GM12878 (cell line): ENCODE measurements around the gene NHERF1. TPM values are rescaled to one million over a fixed set of nuclear protein-coding genes. Genes with fewer than 3 reads are reported as not detected.

Experiments used
- ATAC-seq: fragments of 200-7000 bp; cut with Tn5 transposase; 3 replicates; pipeline ENCODE4 v1.9.1; 2020; ENCODE audit warnings: mild to moderate bottlenecking, moderate library complexity
- BruUV-seq: library from RNA; stranded (reverse); fragments of 400-500 nt; replicated peaks from 2 replicates; lab custom pipeline; 2021; lab: Mats Ljungman, UMichigan
- CTCF ChIA-PET: fragments of 300-600 bp; sonication (Branson Sonifier 250); formaldehyde crosslinking; extraction: SDS; loops from one replicate; lab custom pipeline; 2021; ENCODE audit warnings: inconsistent platforms; lab: Yijun Ruan, JAX
- POLR2A ChIA-PET: fragments of 350-600 bp; formaldehyde crosslinking; extraction: SDS; loops from one replicate; lab custom pipeline; 2021; ENCODE audit warnings: inconsistent platforms; lab: Charles Lee
- RAD21 ChIA-PET: fragments of 300-600 bp; sonication (Branson Sonifier 250); formaldehyde crosslinking; loops from one replicate; lab custom pipeline; 2023; ENCODE audit warnings: antibody characterized with exemption; ENCODE audit not compliant: unreplicated experiment; lab: Charles Lee
- SMC1A ChIA-PET: fragments of 300-600 bp; sonication (Branson Sonifier 250); formaldehyde crosslinking; loops from one replicate; lab custom pipeline; 2023; ENCODE audit not compliant: unreplicated experiment, uncharacterized antibody; lab: Charles Lee
- DNase-seq: peaks from one replicate; pipeline ENCODE4 v3.0.0-alpha.2; 2011; ENCODE audit warnings: low read depth, low spot score
- FAIRE-seq: peaks from 3 replicates; lab custom pipeline; 2011; peaks lifted over from hg19 to GRCh38; lab: Jason Lieb, UNC
- H2AFZ ChIP-seq: 2 replicates; pipeline ENCODE4 v1.6.0; 2011; ENCODE audit warnings: low read depth, low read length, control low read depth; ENCODE audit not compliant: control insufficient read depth
- H3K27ac ChIP-seq: 2 replicates; pipeline ENCODE4 v1.5.1; 2011; ENCODE audit warnings: control low read depth; ENCODE audit not compliant: control insufficient read depth, insufficient read depth
- H3K27me3 ChIP-seq, 2 experiments: replicated peaks in 1 of 2; 2 replicates each; pipeline versions ENCODE4 v1.6.0 to v1.6.1; 2011; ENCODE audit warnings: low read length in 1 of 2; ENCODE audit not compliant: control insufficient read depth in 2 of 2, insufficient read depth in 2 of 2
- H3K36me3 ChIP-seq, 2 experiments: 2 replicates each; pipeline ENCODE4 v1.5.1; 2011; ENCODE audit warnings: low read length in 1 of 2; ENCODE audit not compliant: control insufficient read depth in 2 of 2, insufficient read depth in 2 of 2
- H3K4me1 ChIP-seq: 2 replicates; pipeline ENCODE4 v1.6.1; 2011; ENCODE audit warnings: mild to moderate bottlenecking, low read length, moderate library complexity, mixed read lengths; ENCODE audit not compliant: control insufficient read depth, insufficient read depth
- H3K4me2 ChIP-seq: 2 replicates; pipeline ENCODE4 v1.6.0; 2011; ENCODE audit warnings: control low read depth; ENCODE audit not compliant: control insufficient read depth, insufficient read depth
- H3K4me3 ChIP-seq: fragments of 200-600 bp; sonication (generic); 2 replicates; pipeline ENCODE4 v1.5.1; 2016
- H3K79me2 ChIP-seq: 2 replicates; pipeline ENCODE4 v1.6.0; 2011; ENCODE audit warnings: low read length; ENCODE audit not compliant: control insufficient read depth, insufficient read depth
- H3K9ac ChIP-seq: 2 replicates; pipeline ENCODE4 v1.8.0; 2011; ENCODE audit warnings: low read length, control low read depth, mixed read lengths; ENCODE audit not compliant: control insufficient read depth, insufficient read depth
- H3K9me3 ChIP-seq: replicated peaks from 3 replicates; pipeline ENCODE4 v1.5.1; 2011; ENCODE audit warnings: mild to moderate bottlenecking, low read length; ENCODE audit not compliant: control insufficient read depth, insufficient read depth
- H4K20me1 ChIP-seq: 2 replicates; pipeline ENCODE4 v1.6.0; 2011; ENCODE audit not compliant: control insufficient read depth, insufficient read depth
- FOXM1 ChIP-seq: IDR thresholded peaks from 2 replicates; pipeline ENCODE4 v1.6.1; 2012; ENCODE audit warnings: low read depth, mild to moderate bottlenecking, inconsistent platforms, low read length, moderate library complexity
- IKZF2 ChIP-seq, 2 experiments: fragments of 450-650 bp; IDR thresholded peaks; 2 replicates each; pipeline ENCODE4 v1.6.1; 2017; ENCODE audit warnings: mild to moderate bottlenecking in 2 of 2, moderate library complexity in 2 of 2
- NR2F1 ChIP-seq: fragments of 450-650 bp; conservative IDR thresholded peaks from 2 replicates; pipeline ENCODE4 v1.6.1; 2017; ENCODE audit warnings: mild to moderate bottlenecking
- NRF1 ChIP-seq: conservative IDR thresholded peaks from 2 replicates; pipeline ENCODE4 v1.6.1; 2011; ENCODE audit warnings: mild to moderate bottlenecking, low read depth, low read length, improper control_type of control experiment
- PAX8 ChIP-seq: fragments of 450-650 bp; IDR thresholded peaks from 2 replicates; pipeline ENCODE4 v1.6.1; 2017; ENCODE audit warnings: mild to moderate bottlenecking, moderate library complexity
- SIN3A ChIP-seq: IDR thresholded peaks from 2 replicates; pipeline ENCODE4 v1.6.1; 2012; ENCODE audit warnings: low read depth, low read length, improper control_type of control experiment
- SIX5 ChIP-seq: IDR thresholded peaks from 2 replicates; pipeline ENCODE4 v1.6.1; 2011; ENCODE audit warnings: mild to moderate bottlenecking, low read depth, low read length, moderate library complexity; ENCODE audit not compliant: severe bottlenecking
- SPI1 ChIP-seq: IDR thresholded peaks from 2 replicates; pipeline ENCODE4 v1.6.1; 2011; ENCODE audit warnings: low read depth, mild to moderate bottlenecking, low read length, moderate library complexity, borderline replicate concordance; ENCODE audit not compliant: insufficient read depth
- TAF1 ChIP-seq: IDR thresholded peaks from 2 replicates; pipeline ENCODE4 v1.6.1; 2011; ENCODE audit warnings: mild to moderate bottlenecking, low read depth, low read length, borderline replicate concordance
- ZZZ3 ChIP-seq: IDR thresholded peaks from 2 replicates; pipeline ENCODE4 v1.6.1; 2011; ENCODE audit warnings: low read depth; ENCODE audit not compliant: control insufficient read depth, insufficient read length
- WGBS: methylation state at CpG from one replicate; pipeline ENCODE4 v1.1.6; 2016; ENCODE audit warnings: low lambda C conversion rate; ENCODE audit not compliant: insufficient replicate concordance, insufficient coverage; ENCODE audit errors: missing lambda C conversion rate; 5-methylcytosine and 5-hydroxymethylcytosine counted together
- in situ Hi-C: fragments of 300-500 bp; cut with MboI; formaldehyde crosslinking; loops from 9 replicates; pipeline ENCODE4 v1.14.3; 2018; ENCODE audit warnings: mixed read lengths
- intact Hi-C: fragments of 100-400 bp; cut with micrococcal nuclease; formaldehyde crosslinking; loops from one replicate; pipeline ENCODE4 v1.14.2; 2022; ENCODE audit not compliant: unreplicated experiment
- polyA plus RNA-seq, 11 experiments: library from polyadenylated mRNA; depleted of rRNA in 4 of 11; unstranded in 6 of 11; stranded (reverse) in 5 of 11; fragments of >200 nt; fragmentation: Nextera tagmentation in 4 of 11; fragmentation: Illumina TruSeq in 1 of 11; extraction: Ambion mirVana in 4 of 11; extraction: Trizol in 1 of 11; gene quantifications; 1 replicate in 1 of 11; 2 replicates in 10 of 11; pipeline versions ENCODE4 v1.2.1 to v1.2.3, GENCODE V29; 2011 to 2016; ENCODE audit warnings: inconsistent platforms in 2 of 11, missing spikeins in 2 of 11, low read depth in 1 of 11
- total RNA-seq, 4 experiments: library from RNA; depleted of rRNA in 3 of 4; stranded (reverse); fragments of >200 nt in 3 of 4; fragmentation: Illumina TruSeq in 1 of 4; extraction: Trizol in 1 of 4; gene quantifications; 2 replicates each; pipeline versions ENCODE4 v1.2.1 to v1.2.3, GENCODE V29; 2013 to 2021
- TF ChIP-seq, protein P1 (sequence below): IDR thresholded peaks from 2 replicates; pipeline ENCODE4 v1.6.1; 2012; ENCODE audit warnings: improper control_type of control experiment, low read depth, low read length; ENCODE audit not compliant: insufficient replicate concordance
- TF ChIP-seq, protein P2 (sequence below): fragments of 150-350 bp; IDR thresholded peaks from 2 replicates; pipeline ENCODE4 v1.6.1; 2014; ENCODE audit warnings: mild to moderate bottlenecking, low read depth, low read length

The NHERF1 gene
- total and polyA plus RNA-seq, 10 of the 15 experiments (the other 5 are each of a cell fraction or from before 2014, with no cell fraction given) = 13.4 to 61.6 (median 39.0) TPM

DNA sequence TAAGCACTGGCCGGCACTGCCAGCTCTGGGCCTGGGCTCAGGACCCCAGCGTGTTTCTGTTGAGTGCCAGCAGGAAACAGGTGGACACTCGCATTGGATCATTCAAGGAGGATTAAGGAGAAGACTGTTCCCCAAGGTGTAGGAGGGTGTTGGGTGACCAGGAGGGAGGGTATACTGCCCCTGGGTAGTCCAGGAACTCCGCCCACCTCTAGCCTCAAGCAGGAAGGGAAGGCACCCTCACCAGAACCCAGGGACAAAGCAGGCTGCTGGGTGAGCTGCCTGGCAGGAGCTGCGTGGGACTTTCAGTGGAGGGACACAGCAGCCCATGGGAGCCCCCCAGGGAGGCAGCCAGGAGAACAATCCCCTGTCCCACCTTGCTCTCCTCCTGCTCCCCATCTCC is 19.1 kb upstream of the NHERF1 start:
- Histone ChIP-seq H3K27ac (no peak overlapping the region), H3K9ac (no peak overlapping the region), H4K20me1 (no peaks in the 10 kb centered on the region), H3K4me2 (no peak overlapping the region), H3K9me3 (no peaks in the 10 kb centered on the region; the same call in 2 of the 3 replicates), H3K4me3 (no peak overlapping the region), H3K27me3 (no peaks in the 10 kb centered on the region), H3K36me3 (no peaks in the 10 kb centered on the region), H2AFZ (no peak overlapping the region), H3K4me1 (peaks cover 11% of the 10 kb centered on the region), H3K79me2 (no peaks in the 10 kb centered on the region)
- intact Hi-C loops = no loop called here
- ChIA-PET POLR2A (no interaction called here), RAD21 (no interaction called here), CTCF (interaction anchor here (1.4 kb wide), 1 partner anchor 72 kb away, joined by 3 read pairs; no protein-coding TSS in a partner anchor), SMC1A (no interaction called here)
- no peak for TF ChIP-seq NRF1
- in situ Hi-C loops = no loop called here
- WGBS = 92% methylated on average over 5 of the region's 5 CpGs
- DNase-seq (no peak), ATAC-seq (no peak), FAIRE-seq (no peak)
- no TSS peak for BruUV-seq

DNA sequence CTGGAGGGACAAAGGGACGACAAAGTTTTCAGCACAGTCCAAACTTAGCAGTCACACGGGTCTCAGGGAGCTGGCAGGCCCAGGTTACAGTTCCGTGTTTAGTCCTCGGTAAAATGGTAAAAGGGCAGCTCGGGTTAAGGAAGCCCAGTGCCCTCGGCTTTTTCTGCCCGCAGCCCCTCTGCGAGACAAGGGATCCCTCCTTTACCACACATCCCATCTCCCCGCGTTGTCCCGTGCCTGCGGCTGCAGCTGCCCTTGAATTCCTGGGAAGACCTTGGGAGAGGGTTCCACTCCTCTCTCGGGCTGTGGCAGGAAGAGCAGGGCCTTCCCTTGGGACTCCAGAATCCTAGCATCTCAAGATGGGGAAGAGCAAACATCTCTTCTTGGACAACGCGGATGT is 18.6 kb upstream of the NHERF1 start:
- H3K79me2 ChIP-seq = no peaks in the 10 kb centered on the region
- ChIA-PET RAD21 (no interaction called here), CTCF (interaction anchor here (1.4 kb wide), 1 partner anchor 73 kb away, joined by 3 read pairs; no protein-coding TSS in a partner anchor), POLR2A (no interaction called here), SMC1A (no interaction called here)
- H3K36me3 ChIP-seq = no peaks in the 10 kb centered on the region
- no TSS peak for BruUV-seq
- H3K4me1 ChIP-seq = peaks cover 11% of the 10 kb centered on the region
- DNase-seq (no peak), FAIRE-seq (no peak), ATAC-seq (no peak)
- intact Hi-C loops = no loop called here
- WGBS = 76% methylated on average over 15 of the region's 15 CpGs
- no peaks in the 10 kb centered on the region; the same call in 2 of the 3 replicates for H3K9me3 ChIP-seq
- no peaks in the 10 kb centered on the region for H3K27me3 ChIP-seq
- H3K4me2 ChIP-seq = no peak overlapping the region
- H3K9ac ChIP-seq = no peak overlapping the region
- H4K20me1 ChIP-seq = no peaks in the 10 kb centered on the region
- H3K27ac ChIP-seq = no peak overlapping the region
- H3K4me3 ChIP-seq = no peak overlapping the region
- H2AFZ ChIP-seq = no peak overlapping the region
- in situ Hi-C loops = no loop called here
- TF ChIP-seq ZZZ3 (no peak), PAX8 (no peak), IKZF2 (IDR thresholded peaks at IDR 0.05) (no peak), TAF1 (no peak), NR2F1 (no peak), FOXM1 (no peak), SIN3A (no peak), SIX5 (no peak), SPI1 (no peak)
- TF ChIP-seq, protein P1, sequence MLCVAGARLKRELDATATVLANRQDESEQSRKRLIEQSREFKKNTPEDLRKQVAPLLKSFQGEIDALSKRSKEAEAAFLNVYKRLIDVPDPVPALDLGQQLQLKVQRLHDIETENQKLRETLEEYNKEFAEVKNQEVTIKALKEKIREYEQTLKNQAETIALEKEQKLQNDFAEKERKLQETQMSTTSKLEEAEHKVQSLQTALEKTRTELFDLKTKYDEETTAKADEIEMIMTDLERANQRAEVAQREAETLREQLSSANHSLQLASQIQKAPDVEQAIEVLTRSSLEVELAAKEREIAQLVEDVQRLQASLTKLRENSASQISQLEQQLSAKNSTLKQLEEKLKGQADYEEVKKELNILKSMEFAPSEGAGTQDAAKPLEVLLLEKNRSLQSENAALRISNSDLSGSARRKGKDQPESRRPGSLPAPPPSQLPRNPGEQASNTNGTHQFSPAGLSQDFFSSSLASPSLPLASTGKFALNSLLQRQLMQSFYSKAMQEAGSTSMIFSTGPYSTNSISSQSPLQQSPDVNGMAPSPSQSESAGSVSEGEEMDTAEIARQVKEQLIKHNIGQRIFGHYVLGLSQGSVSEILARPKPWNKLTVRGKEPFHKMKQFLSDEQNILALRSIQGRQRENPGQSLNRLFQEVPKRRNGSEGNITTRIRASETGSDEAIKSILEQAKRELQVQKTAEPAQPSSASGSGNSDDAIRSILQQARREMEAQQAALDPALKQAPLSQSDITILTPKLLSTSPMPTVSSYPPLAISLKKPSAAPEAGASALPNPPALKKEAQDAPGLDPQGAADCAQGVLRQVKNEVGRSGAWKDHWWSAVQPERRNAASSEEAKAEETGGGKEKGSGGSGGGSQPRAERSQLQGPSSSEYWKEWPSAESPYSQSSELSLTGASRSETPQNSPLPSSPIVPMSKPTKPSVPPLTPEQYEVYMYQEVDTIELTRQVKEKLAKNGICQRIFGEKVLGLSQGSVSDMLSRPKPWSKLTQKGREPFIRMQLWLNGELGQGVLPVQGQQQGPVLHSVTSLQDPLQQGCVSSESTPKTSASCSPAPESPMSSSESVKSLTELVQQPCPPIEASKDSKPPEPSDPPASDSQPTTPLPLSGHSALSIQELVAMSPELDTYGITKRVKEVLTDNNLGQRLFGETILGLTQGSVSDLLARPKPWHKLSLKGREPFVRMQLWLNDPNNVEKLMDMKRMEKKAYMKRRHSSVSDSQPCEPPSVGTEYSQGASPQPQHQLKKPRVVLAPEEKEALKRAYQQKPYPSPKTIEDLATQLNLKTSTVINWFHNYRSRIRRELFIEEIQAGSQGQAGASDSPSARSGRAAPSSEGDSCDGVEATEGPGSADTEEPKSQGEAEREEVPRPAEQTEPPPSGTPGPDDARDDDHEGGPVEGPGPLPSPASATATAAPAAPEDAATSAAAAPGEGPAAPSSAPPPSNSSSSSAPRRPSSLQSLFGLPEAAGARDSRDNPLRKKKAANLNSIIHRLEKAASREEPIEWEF = no peak
- TF ChIP-seq, protein P2, sequence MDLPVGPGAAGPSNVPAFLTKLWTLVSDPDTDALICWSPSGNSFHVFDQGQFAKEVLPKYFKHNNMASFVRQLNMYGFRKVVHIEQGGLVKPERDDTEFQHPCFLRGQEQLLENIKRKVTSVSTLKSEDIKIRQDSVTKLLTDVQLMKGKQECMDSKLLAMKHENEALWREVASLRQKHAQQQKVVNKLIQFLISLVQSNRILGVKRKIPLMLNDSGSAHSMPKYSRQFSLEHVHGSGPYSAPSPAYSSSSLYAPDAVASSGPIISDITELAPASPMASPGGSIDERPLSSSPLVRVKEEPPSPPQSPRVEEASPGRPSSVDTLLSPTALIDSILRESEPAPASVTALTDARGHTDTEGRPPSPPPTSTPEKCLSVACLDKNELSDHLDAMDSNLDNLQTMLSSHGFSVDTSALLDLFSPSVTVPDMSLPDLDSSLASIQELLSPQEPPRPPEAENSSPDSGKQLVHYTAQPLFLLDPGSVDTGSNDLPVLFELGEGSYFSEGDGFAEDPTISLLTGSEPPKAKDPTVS = no peak
